ENCODE results near the gene TMEM171. TPM values are rescaled to one million over a fixed set of nuclear protein-coding genes. Genes with fewer than 3 reads are reported as not detected.
A peak's percentile ranks its signal among the peaks of the same experiment; 100 is the strongest.

The TMEM171 gene
- total RNA-seq, 1 experiment from 2014 or later, result 5.4 TPM

DNA sequence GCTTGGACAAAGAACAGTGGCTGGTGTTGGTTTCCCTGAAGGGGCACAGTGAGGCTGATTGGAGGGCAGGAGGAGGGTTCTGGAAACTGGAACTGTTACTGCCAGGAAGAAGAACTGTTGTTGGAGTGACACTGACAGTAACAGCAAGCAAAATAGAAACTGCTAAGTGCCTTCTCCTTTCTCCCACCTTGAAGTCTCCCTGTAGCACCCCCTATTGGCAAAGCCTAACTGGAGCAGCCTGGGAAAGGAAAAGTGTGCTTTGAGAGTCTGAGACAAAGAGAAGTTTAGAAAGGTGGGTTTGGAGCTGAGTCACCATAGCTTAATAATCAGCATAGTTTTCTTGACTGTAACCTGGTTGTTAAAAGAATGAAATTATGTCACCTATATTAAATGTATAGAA lies 50.1 kb downstream of the TMEM171 start:
- Histone ChIP-seq H3K27me3 (ENCODE audit: insufficient read depth, low read length) (no peaks in the 10 kb centered on the region), H3K9me2 (ENCODE audit: insufficient read depth) (no peaks in the 10 kb centered on the region), H3K9ac (ENCODE audit: low read length) (no peak overlapping the region), H3K4me1 (ENCODE audit: control insufficient read depth in 1 of 2, insufficient read depth in 2 of 2, low read length in 2 of 2) (no peaks in the 10 kb centered on the region), H3K4me2 (ENCODE audit: low read length) (no peak overlapping the region), H4K20me1 (ENCODE audit: insufficient read depth) (no peaks in the 10 kb centered on the region), H3K9me3 (ENCODE audit: control insufficient read depth in 1 of 2, insufficient read depth in 1 of 2, low read depth in 1 of 2, low read length in 2 of 2) (no peaks in the 10 kb centered on the region), H3K36me3 (ENCODE audit: control insufficient read depth in 1 of 2, insufficient read depth in 2 of 2, low read length in 2 of 2) (no peaks in the 10 kb centered on the region), H3K79me2 (ENCODE audit: insufficient read depth, low read length) (no peaks in the 10 kb centered on the region), H3K4me3 (replicated peaks in 1 of 2; ENCODE audit: low read depth in 1 of 2, low read length in 2 of 2) (no peak overlapping the region), H3K27ac (ENCODE audit: low read depth, low read length) (no peak overlapping the region), H2AFZ (ENCODE audit: low read depth, low read length, poor library complexity, severe bottlenecking) (no peak overlapping the region)
- ChIA-PET RAD21 (ENCODE audit: low non-redundant PET in 1 of 2, low total read pairs in 2 of 2, uncharacterized antibody in 2 of 2, unreplicated experiment in 2 of 2) (no interaction called here), CTCF (interaction anchor here (0.9 to 2.0 kb wide), 8 partner anchors 9 to 281 kb away, joined by 4 to 9 read pairs (median 4); no protein-coding TSS in a partner anchor), POLR2A (no interaction called here)
- intact Hi-C loops (cut with micrococcal nuclease), result no loop called here
- TF ChIP-seq JUND (IDR thresholded peaks at IDR 0.05) (no peak), POLR2AphosphoS5 (IDR thresholded peaks at IDR 0.05; ENCODE audit: low read depth, low read length) (no peak), CTCF (IDR thresholded peaks at IDR 0.05 in 2 of 3, conservative IDR thresholded peaks at IDR 0.05 in 1 of 3; ENCODE audit: borderline replicate concordance in 1 of 3, insufficient read depth in 1 of 3, low read depth in 2 of 3, low read length in 2 of 3) (peak; percentile 38 to 82 (median 69); a peak in 5 of 6 replicates), RAD21 (IDR thresholded peaks at IDR 0.05; ENCODE audit: low read depth) (peak; percentile 46; the same call in 1 of the 2 replicates), ZNF274 (IDR thresholded peaks at IDR 0.05; ENCODE audit: low read depth, low read length) (no peak), FOSL1 (IDR thresholded peaks at IDR 0.05; ENCODE audit: low read depth) (no peak), SRF (IDR thresholded peaks at IDR 0.05; ENCODE audit: low read depth) (no peak)
- TF ChIP-seq, protein P1, sequence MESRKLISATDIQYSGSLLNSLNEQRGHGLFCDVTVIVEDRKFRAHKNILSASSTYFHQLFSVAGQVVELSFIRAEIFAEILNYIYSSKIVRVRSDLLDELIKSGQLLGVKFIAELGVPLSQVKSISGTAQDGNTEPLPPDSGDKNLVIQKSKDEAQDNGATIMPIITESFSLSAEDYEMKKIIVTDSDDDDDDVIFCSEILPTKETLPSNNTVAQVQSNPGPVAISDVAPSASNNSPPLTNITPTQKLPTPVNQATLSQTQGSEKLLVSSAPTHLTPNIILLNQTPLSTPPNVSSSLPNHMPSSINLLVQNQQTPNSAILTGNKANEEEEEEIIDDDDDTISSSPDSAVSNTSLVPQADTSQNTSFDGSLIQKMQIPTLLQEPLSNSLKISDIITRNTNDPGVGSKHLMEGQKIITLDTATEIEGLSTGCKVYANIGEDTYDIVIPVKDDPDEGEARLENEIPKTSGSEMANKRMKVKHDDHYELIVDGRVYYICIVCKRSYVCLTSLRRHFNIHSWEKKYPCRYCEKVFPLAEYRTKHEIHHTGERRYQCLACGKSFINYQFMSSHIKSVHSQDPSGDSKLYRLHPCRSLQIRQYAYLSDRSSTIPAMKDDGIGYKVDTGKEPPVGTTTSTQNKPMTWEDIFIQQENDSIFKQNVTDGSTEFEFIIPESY (IDR thresholded peaks at IDR 0.05; ENCODE audit: extremely low read depth, insufficient replicate concordance, low read length), result no peak
- TF ChIP-seq, protein P2, sequence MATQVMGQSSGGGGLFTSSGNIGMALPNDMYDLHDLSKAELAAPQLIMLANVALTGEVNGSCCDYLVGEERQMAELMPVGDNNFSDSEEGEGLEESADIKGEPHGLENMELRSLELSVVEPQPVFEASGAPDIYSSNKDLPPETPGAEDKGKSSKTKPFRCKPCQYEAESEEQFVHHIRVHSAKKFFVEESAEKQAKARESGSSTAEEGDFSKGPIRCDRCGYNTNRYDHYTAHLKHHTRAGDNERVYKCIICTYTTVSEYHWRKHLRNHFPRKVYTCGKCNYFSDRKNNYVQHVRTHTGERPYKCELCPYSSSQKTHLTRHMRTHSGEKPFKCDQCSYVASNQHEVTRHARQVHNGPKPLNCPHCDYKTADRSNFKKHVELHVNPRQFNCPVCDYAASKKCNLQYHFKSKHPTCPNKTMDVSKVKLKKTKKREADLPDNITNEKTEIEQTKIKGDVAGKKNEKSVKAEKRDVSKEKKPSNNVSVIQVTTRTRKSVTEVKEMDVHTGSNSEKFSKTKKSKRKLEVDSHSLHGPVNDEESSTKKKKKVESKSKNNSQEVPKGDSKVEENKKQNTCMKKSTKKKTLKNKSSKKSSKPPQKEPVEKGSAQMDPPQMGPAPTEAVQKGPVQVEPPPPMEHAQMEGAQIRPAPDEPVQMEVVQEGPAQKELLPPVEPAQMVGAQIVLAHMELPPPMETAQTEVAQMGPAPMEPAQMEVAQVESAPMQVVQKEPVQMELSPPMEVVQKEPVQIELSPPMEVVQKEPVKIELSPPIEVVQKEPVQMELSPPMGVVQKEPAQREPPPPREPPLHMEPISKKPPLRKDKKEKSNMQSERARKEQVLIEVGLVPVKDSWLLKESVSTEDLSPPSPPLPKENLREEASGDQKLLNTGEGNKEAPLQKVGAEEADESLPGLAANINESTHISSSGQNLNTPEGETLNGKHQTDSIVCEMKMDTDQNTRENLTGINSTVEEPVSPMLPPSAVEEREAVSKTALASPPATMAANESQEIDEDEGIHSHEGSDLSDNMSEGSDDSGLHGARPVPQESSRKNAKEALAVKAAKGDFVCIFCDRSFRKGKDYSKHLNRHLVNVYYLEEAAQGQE (IDR thresholded peaks at IDR 0.05; ENCODE audit: low read depth), result no peak
- DNase-seq (ENCODE audit: low read depth, low spot score) (peak; percentile 8), ATAC-seq (peak; percentile 74)
- no TSS peak for BruUV-seq (replicated peaks)

Measured in HCT116 (cell line).